HEK293T (cell line): Measurements from ENCODE around the gene ROCK1.

Experiments
- FOXK2 ChIP-seq: fragments of 450-650 bp; IDR thresholded peaks from 2 replicates; pipeline ENCODE4 v1.6.1; 2016; ENCODE audit warnings: mild to moderate bottlenecking
- FOXM1 ChIP-seq: fragments of 450-650 bp; IDR thresholded peaks from 2 replicates; pipeline ENCODE4 v1.6.1; 2017; ENCODE audit warnings: mild to moderate bottlenecking, borderline replicate concordance

DNA sequence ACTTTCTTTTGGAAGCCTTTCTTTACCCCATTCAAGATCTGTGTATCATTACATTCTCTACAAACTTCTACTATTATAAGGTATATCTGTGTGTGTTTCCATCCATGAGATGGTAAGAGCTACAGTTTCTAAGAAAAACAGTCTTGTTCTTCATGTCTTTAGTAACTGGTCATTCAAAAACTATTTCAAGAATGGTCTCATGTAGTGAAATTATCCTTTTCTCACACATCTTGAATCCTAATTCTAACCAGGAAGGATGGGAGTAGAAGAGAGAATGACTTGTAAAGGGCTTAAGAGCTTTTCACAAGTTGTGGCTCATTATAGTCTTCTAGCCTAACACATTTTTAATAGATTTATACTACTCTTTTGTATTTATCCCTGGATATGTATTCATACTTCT lies 47.3 kb downstream of the ROCK1 start:
- TF ChIP-seq FOXM1: no peak
- no peak for TF ChIP-seq FOXK2
